AG20443 (cell line): ENCODE measurements around the gene SETD2.
"Not testable (repeated sequence)": the region's sequence is repeated elsewhere in the genome, so short reads cannot be mapped to it uniquely, and the experiment has no call there.

ENCODE experiments used
- DNase-seq: peaks from one replicate; pipeline ENCODE4 v3.0.0; 2012; ENCODE audit warnings: low spot score, mixed read lengths

The SETD2 gene

DNA sequence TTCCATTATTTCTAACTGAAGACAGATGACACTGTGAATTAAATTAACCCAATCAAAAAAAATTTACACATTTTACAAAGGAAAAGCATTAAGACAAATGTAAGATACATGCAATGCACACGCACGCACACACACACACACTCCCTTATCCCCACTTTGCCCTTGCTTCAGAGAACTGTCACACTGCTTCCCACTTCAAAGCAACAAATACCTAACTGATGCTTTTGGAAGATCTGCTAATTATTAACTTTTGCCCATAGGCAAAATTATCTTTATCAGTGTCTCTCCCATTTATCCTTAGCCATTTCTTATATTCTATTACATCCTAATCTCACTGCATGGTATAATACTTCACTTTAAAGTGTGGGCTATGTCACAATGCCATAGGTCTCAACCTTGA lies 60.3 kb downstream of the SETD2 start:
- no peak for DNase-seq

DNA sequence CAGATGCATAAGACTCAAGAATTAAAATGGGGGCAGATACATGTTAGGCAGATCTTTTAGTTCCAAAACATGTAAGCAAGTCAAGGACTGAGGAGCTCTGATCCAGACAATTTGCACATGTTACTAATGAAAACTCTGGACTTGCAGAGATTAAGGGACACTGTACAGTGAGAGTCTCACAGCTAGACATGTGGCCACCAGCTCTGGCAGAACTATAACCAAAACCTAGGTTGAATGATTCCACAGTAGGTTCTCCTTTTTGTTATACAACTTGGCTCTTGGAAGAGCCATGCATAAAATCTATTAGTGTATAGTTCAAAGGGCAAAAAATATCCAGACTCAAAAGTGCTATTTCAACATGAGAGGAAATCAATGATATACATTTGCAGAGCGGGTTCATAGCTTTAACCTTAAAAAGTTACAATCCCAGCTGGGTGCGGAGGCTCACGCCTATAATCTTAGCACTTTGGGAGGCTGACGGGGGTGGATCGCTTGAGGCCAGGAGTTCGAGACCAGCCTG lies 61.8 kb downstream of the SETD2 start:
- DNase-seq = no peak

DNA sequence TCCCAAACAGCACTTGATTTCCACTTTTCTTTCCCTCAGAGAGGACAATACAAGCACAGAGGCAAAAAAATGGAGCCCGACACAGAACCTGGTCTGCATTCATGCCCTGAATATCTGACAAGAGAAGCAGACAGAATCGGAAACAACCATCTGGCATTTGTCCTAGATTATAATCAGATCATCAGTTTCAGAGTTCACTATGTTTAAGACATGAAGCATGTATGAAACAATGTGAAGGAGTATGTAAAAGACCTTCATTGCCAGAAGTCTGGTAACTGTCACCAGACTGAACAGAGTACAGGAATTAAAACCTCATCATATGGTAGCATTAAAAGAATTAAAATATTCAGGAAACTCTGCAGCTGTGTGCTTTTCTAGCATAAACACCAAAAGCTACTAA lies 65.0 kb downstream of the SETD2 start:
- DNase-seq = no peak

DNA sequence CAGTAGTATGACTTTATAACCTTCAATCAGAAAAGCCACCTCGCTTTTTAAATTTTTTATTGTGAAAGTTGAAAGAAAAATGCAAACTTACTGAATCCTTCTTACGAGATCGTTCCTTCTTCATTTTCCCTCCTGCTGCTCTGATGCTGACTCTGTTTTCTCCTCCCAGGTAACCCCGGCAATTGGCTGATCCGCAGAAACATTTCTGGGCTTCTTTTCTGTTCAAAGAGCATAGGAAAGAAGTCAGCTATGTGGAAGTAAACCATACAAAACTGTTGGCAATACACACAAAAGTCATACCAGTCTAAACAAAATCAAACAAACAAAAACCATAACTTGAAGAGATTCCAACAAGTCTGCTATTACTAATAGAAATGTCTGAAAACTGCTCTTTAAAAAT lies 66.0 kb downstream of the SETD2 start:
- DNase-seq = no peak

DNA sequence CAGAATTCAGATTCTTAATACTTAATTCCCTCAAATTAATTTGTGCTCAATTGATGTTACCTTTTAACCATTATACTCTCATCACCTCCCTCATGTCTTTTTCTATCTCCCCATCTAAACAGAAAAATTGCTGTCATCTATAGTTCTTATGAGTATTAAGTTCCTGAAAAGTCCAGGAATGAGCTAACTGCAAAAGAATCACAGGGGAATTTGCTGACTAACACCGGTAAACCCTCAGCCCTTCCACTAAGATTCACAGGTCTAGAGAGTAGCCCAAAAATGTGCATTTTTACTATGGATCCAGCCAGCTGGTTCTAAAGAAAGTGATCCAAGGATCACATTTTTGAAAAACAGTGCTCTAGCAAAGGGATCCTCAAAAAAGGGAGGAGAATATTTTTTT lies 67.0 kb downstream of the SETD2 start:
- peak; percentile 51 for DNase-seq

DNA sequence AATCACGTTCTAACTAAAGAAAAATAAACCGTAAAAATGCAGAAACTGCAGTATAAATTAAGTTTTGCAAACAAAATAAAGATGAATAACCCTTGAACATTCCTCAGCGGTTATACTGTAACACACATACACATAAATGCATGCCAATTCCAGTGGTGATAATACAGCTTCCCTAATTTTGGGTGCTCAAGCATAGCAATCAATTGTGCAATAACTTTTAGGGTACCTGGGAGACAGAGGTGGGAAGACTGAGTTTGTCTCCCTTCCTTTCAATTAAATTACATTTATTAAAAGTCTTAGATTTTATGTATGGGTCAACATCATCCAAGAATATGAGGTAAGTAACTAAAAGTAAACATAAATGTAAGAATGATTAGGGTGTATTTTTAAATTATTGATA lies 71.8 kb downstream of the SETD2 start:
- no peak for DNase-seq

DNA sequence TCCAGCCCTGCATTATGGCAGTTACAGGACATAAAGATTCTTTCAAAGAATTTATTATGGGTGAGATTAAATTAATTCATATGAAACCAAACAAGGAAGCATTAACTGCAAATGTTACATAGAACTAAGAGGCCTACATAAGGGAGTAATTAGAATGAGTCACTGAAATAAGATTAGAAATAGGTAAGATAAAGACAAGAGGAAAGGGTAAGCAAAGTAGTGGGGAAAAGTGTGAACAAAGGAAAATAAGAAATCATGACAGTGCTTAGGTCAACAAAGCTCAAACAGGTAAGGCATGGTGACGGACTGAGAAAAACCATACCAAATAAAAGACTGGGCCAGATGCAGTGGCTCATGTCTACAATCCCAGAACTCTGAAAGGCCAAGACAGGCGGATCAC lies 74.3 kb downstream of the SETD2 start:
- no peak for DNase-seq

DNA sequence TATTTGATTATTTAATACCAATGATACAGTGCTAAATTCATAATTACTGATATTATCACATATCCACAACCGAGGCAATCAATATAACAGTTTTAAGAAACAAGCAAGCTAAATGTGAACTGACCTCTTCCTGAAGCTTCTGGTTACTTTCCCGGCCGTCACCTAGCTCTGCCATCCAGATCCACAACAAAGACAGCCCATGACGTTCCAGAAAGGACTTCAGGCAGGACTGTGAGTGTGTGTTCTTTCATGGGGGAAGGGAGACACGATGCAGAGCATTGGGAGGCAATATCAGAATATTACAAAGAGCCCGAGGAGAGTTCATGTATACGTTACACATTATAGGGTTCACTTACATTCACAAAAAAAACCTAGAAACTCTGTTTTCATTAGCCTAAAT lies 77.8 kb downstream of the SETD2 start:
- no peak for DNase-seq

DNA sequence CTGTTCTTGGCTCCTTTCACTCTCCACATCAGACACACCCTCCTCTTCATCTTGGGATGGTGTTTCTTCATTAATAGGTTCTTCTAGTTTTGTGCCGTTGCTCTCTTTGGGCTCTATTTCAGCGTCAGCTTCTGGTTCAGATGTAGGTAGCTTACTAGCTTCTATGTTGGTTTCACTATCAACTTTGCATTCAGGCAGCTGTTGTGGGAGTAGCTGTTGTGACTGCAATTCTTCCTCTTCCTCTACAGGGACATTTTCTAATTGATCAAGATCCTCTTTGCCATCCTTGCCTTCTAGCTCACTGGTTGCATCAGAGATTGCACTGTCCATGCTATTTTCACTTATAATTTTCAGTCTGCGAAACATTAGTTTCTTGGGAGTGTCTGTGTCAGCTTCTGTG lies 80.1 kb downstream of the SETD2 start:
- no peak for DNase-seq

DNA sequence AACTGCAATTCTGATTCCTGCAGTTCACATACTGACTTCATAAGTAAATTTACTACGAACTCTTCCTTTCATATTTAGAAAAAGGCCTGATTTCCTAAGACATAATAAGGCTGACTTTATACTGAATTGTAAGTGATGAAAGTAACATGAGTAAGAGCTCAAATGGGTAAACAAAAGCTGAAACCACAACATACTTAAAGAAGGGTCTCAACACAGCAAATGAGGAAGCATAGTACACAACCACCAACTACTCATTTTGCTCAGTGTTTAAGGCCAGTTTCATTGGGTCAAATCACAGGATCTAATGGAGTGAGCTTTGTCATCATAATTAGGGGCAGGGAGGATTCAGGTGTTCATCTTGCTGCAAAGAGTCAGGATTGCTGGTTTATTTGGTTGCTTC lies 81.4 kb downstream of the SETD2 start:
- peak; percentile 19 for DNase-seq

DNA sequence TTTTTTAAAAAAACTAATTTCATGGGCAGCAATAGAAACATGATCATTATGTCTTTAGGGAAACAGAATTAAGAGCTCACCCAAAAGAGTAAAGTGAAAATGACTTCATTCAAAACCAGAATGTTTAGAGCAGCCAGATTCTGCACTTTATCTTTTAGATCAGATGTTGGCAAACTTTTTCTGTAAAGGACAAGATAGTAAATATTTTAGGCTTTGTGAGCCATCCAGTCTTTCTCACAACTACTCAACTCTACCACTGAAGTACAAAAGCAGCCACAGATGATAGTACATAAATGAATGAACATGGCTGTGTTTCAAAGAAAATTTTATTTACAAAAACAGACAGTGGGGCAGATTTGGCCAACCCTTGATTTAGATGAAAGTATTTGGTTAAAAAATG lies 84.5 kb downstream of the SETD2 start:
- no peak for DNase-seq

DNA sequence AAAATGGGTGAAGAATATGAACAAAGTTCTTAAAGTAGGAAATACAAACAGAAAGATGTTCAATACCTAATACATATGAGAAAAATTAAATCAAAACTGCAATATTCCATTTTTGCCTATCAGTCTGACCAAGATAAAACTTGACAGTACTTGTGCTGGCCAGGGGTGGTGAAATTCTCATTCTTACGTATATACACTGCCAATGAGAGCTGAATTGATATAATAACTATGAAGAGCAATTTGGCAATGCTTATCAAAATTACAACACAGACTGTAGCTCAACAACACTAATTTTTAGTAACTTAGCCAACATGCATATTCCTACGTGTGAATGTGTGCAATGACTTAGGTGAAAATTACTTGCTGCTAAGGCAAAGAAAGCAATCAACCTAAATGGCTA lies 90.2 kb downstream of the SETD2 start:
- no peak for DNase-seq

DNA sequence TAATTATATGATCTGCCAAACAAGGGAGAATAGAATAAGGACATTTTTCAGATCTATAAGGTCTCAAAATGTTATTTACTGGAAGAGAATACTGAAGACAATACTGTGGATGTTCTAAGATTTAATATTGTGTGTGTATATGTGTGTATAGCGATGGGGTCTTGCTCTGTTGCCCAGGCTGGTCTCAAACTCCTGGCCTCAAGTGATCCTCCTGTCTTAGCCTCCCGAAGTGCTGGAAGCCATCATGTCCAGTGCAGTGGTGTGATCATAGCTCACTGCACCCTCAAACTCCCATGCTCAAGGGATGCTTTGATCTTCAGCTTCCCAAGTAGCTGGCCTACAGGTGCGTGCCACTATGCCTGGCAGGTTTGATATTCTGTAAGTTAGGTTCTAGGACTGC lies 93.1 kb downstream of the SETD2 start:
- no peak for DNase-seq

DNA sequence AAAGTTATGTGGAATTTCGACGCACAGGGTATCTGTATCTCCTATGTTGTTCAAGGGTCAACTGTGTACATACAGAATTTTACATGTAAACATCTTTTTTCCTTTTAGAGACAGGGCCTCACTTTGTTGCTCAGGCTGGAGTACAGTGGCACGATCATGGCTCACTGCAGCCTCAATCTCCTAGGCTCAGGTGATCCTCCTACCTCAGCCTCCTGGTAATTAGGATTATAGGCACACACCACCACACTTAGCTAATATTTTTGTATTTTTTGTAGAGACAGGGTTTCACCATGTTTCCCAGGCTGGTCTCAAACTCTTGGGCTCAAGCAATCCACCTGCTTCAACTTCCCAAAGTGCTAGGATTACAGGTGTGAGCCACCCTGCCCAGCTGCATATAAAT lies 97.7 kb downstream of the SETD2 start:
- DNase-seq = not testable (repeated sequence)

DNA sequence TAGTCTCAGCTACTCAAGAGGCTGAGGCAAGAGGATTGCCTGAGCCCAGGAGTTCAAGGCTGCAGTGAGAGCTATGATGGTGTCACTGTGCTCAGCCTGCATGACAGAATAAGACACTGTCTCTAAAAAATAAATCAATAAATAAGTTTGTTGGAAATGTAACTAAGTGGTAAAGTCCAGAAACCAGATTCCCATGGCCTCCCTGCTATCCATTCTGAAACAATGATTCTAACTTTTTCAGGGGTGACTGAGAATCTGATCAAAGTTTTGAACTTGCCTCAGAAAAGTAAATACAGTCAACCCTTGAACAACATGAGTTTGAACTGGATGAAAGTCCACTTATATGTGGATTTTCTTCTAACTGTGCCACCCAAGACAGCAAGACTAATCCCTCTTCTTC lies 98.2 kb downstream of the SETD2 start:
- no peak for DNase-seq

DNA sequence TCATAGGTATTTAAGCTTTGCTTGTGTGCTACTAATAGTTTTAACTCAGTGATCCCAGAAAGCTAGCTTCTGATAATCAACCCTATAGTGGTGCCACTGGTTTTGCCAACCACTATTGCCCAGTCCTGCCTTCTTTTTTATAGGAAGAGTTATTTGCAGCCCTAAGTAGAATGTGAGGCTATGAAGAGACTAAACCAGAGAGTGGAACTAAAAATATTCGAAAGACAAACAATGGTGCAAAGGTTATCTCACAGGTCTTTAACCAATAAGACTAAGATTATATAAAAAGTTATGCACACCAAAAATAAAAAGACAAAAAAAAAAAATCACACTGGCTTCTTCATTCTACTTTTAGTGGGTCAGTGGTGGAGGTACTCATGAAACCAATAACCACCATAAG lies 98.9 kb downstream of the SETD2 start:
- DNase-seq = no peak

DNA sequence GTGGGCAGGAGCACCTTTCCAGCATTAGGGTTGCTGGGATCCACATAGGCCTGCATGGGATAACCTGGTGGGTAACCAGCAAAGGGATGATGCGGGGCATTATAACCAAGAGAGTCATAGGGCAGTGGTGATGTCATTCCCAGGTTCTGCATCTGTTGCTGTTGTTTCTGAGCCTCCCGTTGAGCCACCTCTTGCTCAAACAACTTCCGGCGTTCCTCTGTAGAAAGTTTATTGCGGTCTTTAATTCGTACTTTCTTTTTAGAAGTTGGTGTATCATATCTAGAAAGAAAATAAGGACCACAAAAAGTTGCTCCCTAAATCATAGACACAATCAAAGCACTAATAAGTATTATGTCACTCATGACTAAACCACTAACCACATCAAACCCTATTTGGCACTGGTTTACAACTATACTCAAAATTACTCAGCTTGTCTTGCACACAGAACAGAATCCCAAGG lies 106.7 kb downstream of the SETD2 start:
- peak; percentile 16 for DNase-seq

DNA sequence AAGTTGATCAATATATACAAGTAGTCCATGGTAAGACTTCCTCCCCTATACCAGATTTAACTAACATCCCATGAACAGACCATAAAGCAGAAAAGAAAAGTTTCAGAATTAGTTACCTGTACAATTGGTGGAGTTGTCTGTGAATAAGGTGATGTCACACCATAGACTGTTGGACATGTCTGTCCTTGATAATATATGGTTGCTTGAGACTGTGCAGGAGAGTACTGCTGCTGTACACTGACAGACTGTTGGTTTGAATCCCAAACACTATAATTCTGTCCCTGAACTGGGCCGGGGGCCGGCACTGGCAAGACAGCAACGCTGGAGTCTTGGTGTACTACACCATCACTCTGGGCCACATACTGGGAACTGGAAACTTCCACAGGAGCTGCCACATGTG lies 107.2 kb downstream of the SETD2 start:
- DNase-seq = no peak

DNA sequence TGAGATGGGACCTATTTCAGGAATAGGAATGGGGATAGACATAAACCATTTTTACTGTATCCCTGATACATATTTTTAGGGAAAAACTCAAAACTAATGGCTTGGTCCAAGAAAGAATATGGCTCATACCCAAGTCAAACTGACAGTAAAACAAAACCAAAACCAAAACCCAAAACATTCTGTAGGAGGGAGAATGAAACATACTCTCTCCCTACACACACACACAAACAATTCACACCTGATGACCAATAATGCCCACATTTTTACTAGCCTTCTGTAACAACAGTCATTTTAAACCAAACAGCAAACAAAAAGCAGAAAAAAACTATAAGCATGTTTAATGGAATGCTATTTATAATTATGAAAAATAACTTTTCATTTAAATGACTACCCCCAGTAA lies 109.5 kb downstream of the SETD2 start:
- DNase-seq = no peak

DNA sequence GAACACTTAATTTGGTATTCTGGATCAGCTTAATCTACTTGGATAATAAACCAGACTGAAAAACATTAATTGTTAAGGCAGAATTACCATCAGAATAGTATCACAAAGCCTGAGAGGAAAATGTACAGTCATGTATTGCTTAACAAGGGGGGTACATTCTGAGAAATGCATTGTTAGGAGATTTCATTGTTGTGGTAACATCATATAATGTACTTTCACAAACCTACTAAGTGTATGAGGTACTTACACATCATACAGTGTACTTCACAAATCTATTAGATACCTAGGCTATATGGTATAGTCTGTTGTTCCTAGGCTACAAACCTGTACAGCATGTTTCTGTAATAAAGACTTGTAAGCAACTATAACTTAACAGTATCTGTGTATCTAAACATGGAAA lies 116.2 kb downstream of the SETD2 start:
- DNase-seq = no peak

DNA sequence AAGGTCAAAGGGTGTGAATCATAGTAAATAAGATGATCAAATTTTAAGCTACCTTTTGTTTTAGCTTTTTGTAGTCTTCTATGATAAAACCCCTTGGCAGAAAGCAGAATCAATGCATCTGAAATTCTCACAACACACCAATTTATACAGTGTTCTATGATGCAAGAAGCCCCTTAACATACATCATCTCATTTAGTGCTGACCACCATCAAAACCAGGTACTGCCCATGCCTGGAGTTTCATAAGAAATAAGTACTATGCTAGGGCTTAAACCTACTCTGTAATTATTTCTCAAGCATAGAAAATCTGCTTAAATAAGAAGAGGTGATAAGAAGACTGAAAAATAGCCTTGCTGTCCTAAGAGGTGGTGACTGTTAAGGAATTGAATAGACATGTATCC lies 116.8 kb downstream of the SETD2 start:
- DNase-seq = no peak

DNA sequence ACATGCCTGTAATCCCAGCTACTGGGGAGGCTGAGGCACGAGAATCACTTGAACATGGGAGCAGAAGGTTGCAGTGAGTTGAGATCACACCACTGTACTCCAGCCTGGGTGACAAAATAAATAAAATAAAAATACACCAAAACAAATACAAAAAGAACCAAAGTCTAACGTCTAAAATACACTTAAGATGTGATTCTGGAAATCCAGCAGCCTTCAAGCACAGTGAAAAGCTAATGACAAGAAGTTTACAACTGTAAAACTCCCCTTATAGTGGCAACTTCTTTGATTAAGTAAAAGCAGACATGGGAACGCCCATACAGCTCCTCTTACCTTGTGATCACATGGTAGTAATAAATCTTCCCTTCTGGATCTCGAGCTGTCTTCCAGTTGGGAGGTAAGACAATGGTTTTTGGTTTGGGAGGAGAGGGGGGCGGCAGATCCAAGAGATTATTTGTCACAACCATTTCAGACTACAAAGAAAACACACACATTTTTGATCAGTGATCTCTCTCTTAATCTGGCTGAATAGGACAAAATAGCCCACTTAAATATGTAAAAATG lies 121.6 kb downstream of the SETD2 start:
- no peak for DNase-seq

DNA sequence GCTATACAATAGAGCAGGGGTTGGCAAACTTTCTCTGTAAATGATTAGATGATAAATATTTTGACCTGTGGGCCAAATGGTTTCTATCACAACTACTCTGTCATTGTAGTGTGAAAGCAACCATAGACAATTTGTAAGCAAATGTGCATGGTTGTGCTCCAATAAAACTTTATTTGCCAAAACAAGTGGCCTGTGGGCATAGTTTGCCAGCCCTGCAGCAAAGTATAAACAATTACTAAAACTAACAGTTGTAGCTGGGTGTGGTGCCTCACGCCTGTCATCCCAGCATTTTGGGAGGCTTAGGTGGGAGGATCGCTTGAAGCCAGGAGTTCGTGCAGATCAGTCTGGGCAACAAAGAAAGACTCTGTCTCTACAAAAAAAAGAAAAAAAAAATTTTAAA lies 122.8 kb downstream of the SETD2 start:
- DNase-seq = no peak

DNA sequence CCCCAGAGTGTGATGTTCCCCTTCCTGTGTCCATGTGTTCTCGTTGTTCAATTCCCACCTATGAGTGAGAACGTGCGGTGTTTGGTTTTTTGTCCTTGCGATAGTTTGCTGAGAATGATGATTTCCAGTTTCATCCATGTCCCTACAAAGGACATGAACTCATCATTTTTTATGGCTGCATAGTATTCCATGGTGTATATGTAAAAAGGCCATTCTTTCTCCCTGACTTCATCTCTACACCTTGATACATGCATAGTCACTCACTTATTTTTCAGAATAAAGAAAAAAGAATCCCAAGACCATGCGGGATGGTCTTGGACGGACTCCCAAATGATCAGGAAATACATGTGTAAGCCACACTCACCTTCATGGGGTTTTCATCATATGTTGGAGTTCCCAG lies 126.6 kb downstream of the SETD2 start:
- DNase-seq = not testable (repeated sequence)

DNA sequence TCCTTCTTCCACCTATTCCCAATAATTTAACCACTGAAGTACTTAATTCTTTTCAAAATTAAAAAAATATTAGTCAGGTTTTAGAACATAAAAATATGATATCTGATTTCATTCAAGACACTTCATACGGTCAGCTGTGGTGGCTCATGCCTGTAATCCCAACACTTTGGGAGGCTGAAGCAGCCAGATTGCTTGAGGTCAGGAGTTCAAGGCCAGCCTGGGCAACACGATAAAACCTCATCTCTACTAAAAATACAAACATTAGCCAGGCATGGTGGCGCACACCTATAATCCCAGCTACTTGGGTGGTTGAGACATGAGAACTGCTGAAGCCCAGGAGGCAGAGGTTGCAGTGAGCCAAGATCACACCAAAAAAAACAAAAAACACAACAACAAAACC lies 127.8 kb downstream of the SETD2 start:
- DNase-seq = no peak
